WTC11 (cell line): ENCODE data around the gene SPATA2. TPM values are rescaled to one million over a fixed set of nuclear protein-coding genes. Genes with fewer than 3 reads are reported as not detected.

Experiments
- ATAC-seq: fragments of 200-7000 bp; cut with Tn5 transposase; 2 replicates; pipeline ENCODE4 v1.10.0; 2021; ENCODE audit warnings: mild to moderate bottlenecking, moderate library complexity
- CTCF ChIA-PET: fragments of 300-600 bp; sonication (Branson Sonifier 250); formaldehyde crosslinking; loops from one replicate; lab custom pipeline; 2021; ENCODE audit warnings: antibody characterized with exemption; lab: Charles Lee
- POLR2A ChIA-PET: fragments of 350-600 bp; sonication (Branson Sonifier 250); formaldehyde crosslinking; loops from one replicate; lab custom pipeline; 2021; ENCODE audit warnings: antibody characterized with exemption; lab: Charles Lee
- DNase-seq: peaks from one replicate; pipeline ENCODE4 v3.0.0; 2021; ENCODE audit warnings: low spot score
- H3K27ac Mint-ChIP-seq: 2 replicates; pipeline ENCODE4 v1.8.0; 2021; ENCODE audit warnings: mixed read lengths
- H3K27me3 Mint-ChIP-seq: 2 replicates; pipeline ENCODE4 v1.8.0; 2021; ENCODE audit warnings: low read depth, mild to moderate bottlenecking, moderate library complexity, mixed read lengths
- H3K36me3 Mint-ChIP-seq: 2 replicates; pipeline ENCODE4 v1.8.0; 2021; ENCODE audit warnings: mixed read lengths
- H3K4me1 Mint-ChIP-seq: 2 replicates; pipeline ENCODE4 v1.8.0; 2022; ENCODE audit warnings: mixed read lengths
- H3K4me3 Mint-ChIP-seq: 2 replicates; pipeline ENCODE4 v1.8.0; 2021; ENCODE audit warnings: mild to moderate bottlenecking, moderate library complexity, mixed read lengths
- H3K9me3 Mint-ChIP-seq: 2 replicates; pipeline ENCODE4 v1.8.0; 2021; ENCODE audit warnings: mixed read lengths
- ATF1 ChIP-seq: sonication (generic); formaldehyde crosslinking; IDR thresholded peaks from 2 replicates; pipeline ENCODE4 v1.8.1; 2023; ENCODE audit warnings: mild to moderate bottlenecking, moderate library complexity, missing genetic modification reagents
- ELF4 ChIP-seq: sonication (generic); formaldehyde crosslinking; IDR thresholded peaks from 2 replicates; pipeline ENCODE4 v1.8.1; 2022; ENCODE audit warnings: low read depth, mild to moderate bottlenecking, moderate library complexity, missing genetic modification reagents
- FOXJ3 ChIP-seq: sonication (generic); formaldehyde crosslinking; IDR thresholded peaks from 2 replicates; pipeline ENCODE4 v1.9.0; 2021; ENCODE audit warnings: missing genetic modification reagents, mild to moderate bottlenecking, borderline replicate concordance
- FOXP1 ChIP-seq: sonication (generic); formaldehyde crosslinking; IDR thresholded peaks from 2 replicates; pipeline ENCODE4 v1.8.0; 2022; ENCODE audit warnings: missing genetic modification reagents, mild to moderate bottlenecking, moderate library complexity, borderline replicate concordance
- HMGXB4 ChIP-seq: sonication (generic); formaldehyde crosslinking; IDR thresholded peaks from 2 replicates; pipeline ENCODE4 v1.8.1; 2023; ENCODE audit warnings: mild to moderate bottlenecking, moderate library complexity, missing genetic modification reagents
- RELA ChIP-seq: sonication (generic); formaldehyde crosslinking; IDR thresholded peaks from 2 replicates; pipeline ENCODE4 v1.8.1; 2022; ENCODE audit warnings: missing genetic modification reagents, mild to moderate bottlenecking, borderline replicate concordance
- SMAD4 ChIP-seq: sonication (generic); formaldehyde crosslinking; IDR thresholded peaks from 2 replicates; pipeline ENCODE4 v1.8.0; 2022; ENCODE audit warnings: mild to moderate bottlenecking, missing genetic modification reagents
- TEAD4 ChIP-seq: sonication (generic); formaldehyde crosslinking; IDR thresholded peaks from 2 replicates; pipeline ENCODE4 v1.8.0; 2022; ENCODE audit warnings: mild to moderate bottlenecking, missing genetic modification reagents
- USF2 ChIP-seq: sonication (generic); formaldehyde crosslinking; IDR thresholded peaks from 2 replicates; pipeline ENCODE4 v1.8.1; 2023; ENCODE audit warnings: mild to moderate bottlenecking, missing genetic modification reagents, moderate library complexity
- ZBTB21 ChIP-seq: sonication (generic); formaldehyde crosslinking; IDR thresholded peaks from 2 replicates; pipeline ENCODE4 v1.8.1; 2023; ENCODE audit warnings: mild to moderate bottlenecking, missing genetic modification reagents, borderline replicate concordance
- ZNF532 ChIP-seq: fragments of 250-450 bp; sonication (Bioruptor Pico); IDR thresholded peaks from 2 replicates; pipeline ENCODE4 v1.9.0; 2021; ENCODE audit warnings: mild to moderate bottlenecking, borderline replicate concordance
- total RNA-seq: library from RNA; stranded (reverse); gene quantifications from 3 replicates; pipeline ENCODE4 v1.2.3, GENCODE V29; 2021
- TF ChIP-seq, protein P1 (sequence below): sonication (generic); formaldehyde crosslinking; IDR thresholded peaks from 2 replicates; pipeline ENCODE4 v1.8.1; 2023; ENCODE audit warnings: mild to moderate bottlenecking, missing genetic modification reagents, moderate library complexity
- TF ChIP-seq, protein P2 (sequence below): sonication (generic); formaldehyde crosslinking; conservative IDR thresholded peaks from 2 replicates; pipeline ENCODE4 v1.8.1; 2022; ENCODE audit warnings: mild to moderate bottlenecking, missing genetic modification reagents
- TF ChIP-seq, protein P3 (sequence below): sonication (generic); formaldehyde crosslinking; IDR thresholded peaks from 2 replicates; pipeline ENCODE4 v1.8.1; 2023; ENCODE audit warnings: mild to moderate bottlenecking, missing genetic modification reagents
- TF ChIP-seq, protein P4 (sequence below): sonication (generic); formaldehyde crosslinking; IDR thresholded peaks from 2 replicates; pipeline ENCODE4 v1.8.0; 2023; ENCODE audit warnings: missing genetic modification reagents, mild to moderate bottlenecking, borderline replicate concordance

The SPATA2 gene
- total RNA-seq, 1 experiment from 2014 or later: 11.3 TPM

- no peaks in the 10 kb centered on the region for H3K9me3 Mint-ChIP-seq
- peaks cover 3% of the 10 kb centered on the region; the same call in 1 of the 2 replicates for H3K36me3 Mint-ChIP-seq
- ATAC-seq (no peak), DNase-seq (no peak)
- no peaks in the 10 kb centered on the region for H3K27me3 Mint-ChIP-seq
- peak overlapping the region; percentile 81 for H3K27ac Mint-ChIP-seq
- ChIA-PET CTCF (interaction anchor here (0.6 to 1.8 kb wide), 6 partner anchors 9 to 313 kb away, joined by 3 to 7 read pairs (median 3); no protein-coding TSS in a partner anchor), POLR2A (no interaction called here)
- peaks cover 18% of the 10 kb centered on the region for H3K4me1 Mint-ChIP-seq
- H3K4me3 Mint-ChIP-seq: no peak overlapping the region
- TF ChIP-seq, protein P1, sequence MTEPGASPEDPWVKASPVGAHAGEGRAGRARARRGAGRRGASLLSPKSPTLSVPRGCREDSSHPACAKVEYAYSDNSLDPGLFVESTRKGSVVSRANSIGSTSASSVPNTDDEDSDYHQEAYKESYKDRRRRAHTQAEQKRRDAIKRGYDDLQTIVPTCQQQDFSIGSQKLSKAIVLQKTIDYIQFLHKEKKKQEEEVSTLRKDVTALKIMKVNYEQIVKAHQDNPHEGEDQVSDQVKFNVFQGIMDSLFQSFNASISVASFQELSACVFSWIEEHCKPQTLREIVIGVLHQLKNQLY (CRISPR knock-in tag): no peak
- TF ChIP-seq HMGXB4 (CRISPR knock-in tag): no peak
These were observed 61.0 kb downstream of the SPATA2 start for GRCh38 chr20:49854190-49854875.

DNA sequence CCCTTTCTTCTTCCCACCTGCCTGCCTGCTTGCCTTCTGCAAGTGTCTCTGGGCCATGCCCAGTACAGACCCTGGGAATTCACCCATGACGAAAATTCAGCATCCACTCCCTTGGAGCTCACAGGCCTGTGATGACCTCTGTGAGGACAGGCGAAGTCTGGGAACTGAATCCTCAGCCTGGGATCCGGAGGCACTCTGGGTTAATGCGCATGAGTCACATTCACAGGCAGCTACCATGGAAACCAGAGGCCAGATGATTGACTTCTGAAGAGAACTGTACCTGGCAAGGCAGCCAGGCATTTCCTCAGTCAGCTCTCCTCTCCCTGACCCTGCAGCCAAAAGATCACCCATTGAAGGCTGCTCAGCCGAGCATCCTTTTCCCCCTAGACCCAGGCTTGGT lies 61.7 kb downstream of the SPATA2 start:
- DNase-seq: peak; percentile 30
- peak overlapping the region; percentile 90 for H3K27ac Mint-ChIP-seq
- POLR2A ChIA-PET: no interaction called here

More for the DNA sequence above, 61.7 kb downstream of the SPATA2 start:
- ATAC-seq: peak; percentile 75
- CTCF ChIA-PET: interaction anchor here (0.6 to 1.8 kb wide), 6 partner anchors 8 to 312 kb away, joined by 3 to 7 read pairs (median 3); no protein-coding TSS in a partner anchor
- Mint-ChIP-seq H3K4me3 (no peak overlapping the region), H3K36me3 (peaks cover 3% of the 10 kb centered on the region; the same call in 1 of the 2 replicates), H3K4me1 (peaks cover 24% of the 10 kb centered on the region), H3K9me3 (no peaks in the 10 kb centered on the region), H3K27me3 (no peaks in the 10 kb centered on the region)
- TF ChIP-seq, protein P2, sequence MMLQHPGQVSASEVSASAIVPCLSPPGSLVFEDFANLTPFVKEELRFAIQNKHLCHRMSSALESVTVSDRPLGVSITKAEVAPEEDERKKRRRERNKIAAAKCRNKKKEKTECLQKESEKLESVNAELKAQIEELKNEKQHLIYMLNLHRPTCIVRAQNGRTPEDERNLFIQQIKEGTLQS (CRISPR knock-in tag): no peak
- no peak for TF ChIP-seq ZBTB21 (CRISPR knock-in tag)
- TF ChIP-seq ELF4 (CRISPR knock-in tag): no peak
- TF ChIP-seq, protein P3, sequence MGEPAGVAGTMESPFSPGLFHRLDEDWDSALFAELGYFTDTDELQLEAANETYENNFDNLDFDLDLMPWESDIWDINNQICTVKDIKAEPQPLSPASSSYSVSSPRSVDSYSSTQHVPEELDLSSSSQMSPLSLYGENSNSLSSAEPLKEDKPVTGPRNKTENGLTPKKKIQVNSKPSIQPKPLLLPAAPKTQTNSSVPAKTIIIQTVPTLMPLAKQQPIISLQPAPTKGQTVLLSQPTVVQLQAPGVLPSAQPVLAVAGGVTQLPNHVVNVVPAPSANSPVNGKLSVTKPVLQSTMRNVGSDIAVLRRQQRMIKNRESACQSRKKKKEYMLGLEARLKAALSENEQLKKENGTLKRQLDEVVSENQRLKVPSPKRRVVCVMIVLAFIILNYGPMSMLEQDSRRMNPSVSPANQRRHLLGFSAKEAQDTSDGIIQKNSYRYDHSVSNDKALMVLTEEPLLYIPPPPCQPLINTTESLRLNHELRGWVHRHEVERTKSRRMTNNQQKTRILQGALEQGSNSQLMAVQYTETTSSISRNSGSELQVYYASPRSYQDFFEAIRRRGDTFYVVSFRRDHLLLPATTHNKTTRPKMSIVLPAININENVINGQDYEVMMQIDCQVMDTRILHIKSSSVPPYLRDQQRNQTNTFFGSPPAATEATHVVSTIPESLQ (CRISPR knock-in tag): no peak
- TF ChIP-seq USF2: no peak
- TF ChIP-seq, protein P4, sequence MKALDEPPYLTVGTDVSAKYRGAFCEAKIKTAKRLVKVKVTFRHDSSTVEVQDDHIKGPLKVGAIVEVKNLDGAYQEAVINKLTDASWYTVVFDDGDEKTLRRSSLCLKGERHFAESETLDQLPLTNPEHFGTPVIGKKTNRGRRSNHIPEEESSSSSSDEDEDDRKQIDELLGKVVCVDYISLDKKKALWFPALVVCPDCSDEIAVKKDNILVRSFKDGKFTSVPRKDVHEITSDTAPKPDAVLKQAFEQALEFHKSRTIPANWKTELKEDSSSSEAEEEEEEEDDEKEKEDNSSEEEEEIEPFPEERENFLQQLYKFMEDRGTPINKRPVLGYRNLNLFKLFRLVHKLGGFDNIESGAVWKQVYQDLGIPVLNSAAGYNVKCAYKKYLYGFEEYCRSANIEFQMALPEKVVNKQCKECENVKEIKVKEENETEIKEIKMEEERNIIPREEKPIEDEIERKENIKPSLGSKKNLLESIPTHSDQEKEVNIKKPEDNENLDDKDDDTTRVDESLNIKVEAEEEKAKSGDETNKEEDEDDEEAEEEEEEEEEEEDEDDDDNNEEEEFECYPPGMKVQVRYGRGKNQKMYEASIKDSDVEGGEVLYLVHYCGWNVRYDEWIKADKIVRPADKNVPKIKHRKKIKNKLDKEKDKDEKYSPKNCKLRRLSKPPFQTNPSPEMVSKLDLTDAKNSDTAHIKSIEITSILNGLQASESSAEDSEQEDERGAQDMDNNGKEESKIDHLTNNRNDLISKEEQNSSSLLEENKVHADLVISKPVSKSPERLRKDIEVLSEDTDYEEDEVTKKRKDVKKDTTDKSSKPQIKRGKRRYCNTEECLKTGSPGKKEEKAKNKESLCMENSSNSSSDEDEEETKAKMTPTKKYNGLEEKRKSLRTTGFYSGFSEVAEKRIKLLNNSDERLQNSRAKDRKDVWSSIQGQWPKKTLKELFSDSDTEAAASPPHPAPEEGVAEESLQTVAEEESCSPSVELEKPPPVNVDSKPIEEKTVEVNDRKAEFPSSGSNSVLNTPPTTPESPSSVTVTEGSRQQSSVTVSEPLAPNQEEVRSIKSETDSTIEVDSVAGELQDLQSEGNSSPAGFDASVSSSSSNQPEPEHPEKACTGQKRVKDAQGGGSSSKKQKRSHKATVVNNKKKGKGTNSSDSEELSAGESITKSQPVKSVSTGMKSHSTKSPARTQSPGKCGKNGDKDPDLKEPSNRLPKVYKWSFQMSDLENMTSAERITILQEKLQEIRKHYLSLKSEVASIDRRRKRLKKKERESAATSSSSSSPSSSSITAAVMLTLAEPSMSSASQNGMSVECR (CRISPR knock-in tag): no peak
- TF ChIP-seq TEAD4 (CRISPR knock-in tag): no peak
- TF ChIP-seq FOXJ3 (CRISPR knock-in tag): no peak
- TF ChIP-seq SMAD4 (CRISPR knock-in tag): no peak
- TF ChIP-seq RELA (CRISPR knock-in tag): no peak
- TF ChIP-seq ATF1 (CRISPR knock-in tag): no peak
- TF ChIP-seq FOXP1 (CRISPR knock-in tag): no peak
- TF ChIP-seq ZNF532 (CRISPR knock-in tag): no peak
